Natural killer cell (primary cell): ENCODE data around the gene SUSD1. TPM values are rescaled to one million over a fixed set of nuclear protein-coding genes. Genes with fewer than 3 reads are reported as not detected.

Experiments used
- ATAC-seq, 3 donors: fragments of 150-1000 bp in 2 of 3; fragments of 200-7000 bp in 1 of 3; cut with Tn5 transposase; 1 replicate in 1 of 3; 2 replicates in 2 of 3; pipeline ENCODE4 v1.10.0; 2021; ENCODE audit warnings: mild to moderate bottlenecking in 2 of 3, moderate library complexity in 2 of 3
- DNase-seq, 2 donors: peaks; one replicate each; pipeline versions ENCODE4 v3.0.0 to v3.0.0-alpha.2; 2013 to 2021; ENCODE audit warnings: mixed read lengths in 1 of 2
- H3K27ac ChIP-seq: one replicate; pipeline ENCODE4 v1.5.1; 2013; ENCODE audit warnings: mild to moderate bottlenecking, low read length
- H3K27me3 ChIP-seq: one replicate; pipeline ENCODE4 v1.6.1; 2013; ENCODE audit warnings: low read length; ENCODE audit not compliant: control insufficient read depth, insufficient read depth
- H3K36me3 ChIP-seq: one replicate; pipeline ENCODE4 v1.6.1; 2013; ENCODE audit warnings: low read length; ENCODE audit not compliant: control insufficient read depth, insufficient read depth
- H3K4me1 ChIP-seq: one replicate; pipeline ENCODE4 v1.6.1; 2013; ENCODE audit warnings: low read length; ENCODE audit not compliant: control insufficient read depth, insufficient read depth
- H3K4me3 ChIP-seq: one replicate; pipeline ENCODE4 v1.5.1; 2013; ENCODE audit warnings: low read length
- H3K9me3 ChIP-seq: one replicate; pipeline ENCODE4 v1.6.1; 2013; ENCODE audit warnings: low read length; ENCODE audit not compliant: control insufficient read depth, insufficient read depth
- H3K27ac Mint-ChIP-seq, 2 donors: one replicate each; pipeline ENCODE4 v1.8.0; 2022; ENCODE audit warnings: mild to moderate bottlenecking in 2 of 2, mixed read lengths in 2 of 2, moderate library complexity in 1 of 2
- H3K27me3 Mint-ChIP-seq, 2 donors: one replicate each; pipeline ENCODE4 v1.8.0; 2022; ENCODE audit warnings: low read depth in 2 of 2, mixed read lengths in 2 of 2
- H3K36me3 Mint-ChIP-seq: one replicate; pipeline ENCODE4 v1.8.0; 2022; ENCODE audit warnings: mixed read lengths
- H3K4me1 Mint-ChIP-seq, 2 donors: one replicate each; pipeline ENCODE4 v1.8.0; 2022; ENCODE audit warnings: mixed read lengths in 2 of 2
- H3K4me3 Mint-ChIP-seq: one replicate; pipeline ENCODE4 v1.8.0; 2022; ENCODE audit warnings: mild to moderate bottlenecking, moderate library complexity, mixed read lengths
- H3K9me3 Mint-ChIP-seq, 2 donors: one replicate each; pipeline ENCODE4 v1.8.0; 2022; ENCODE audit warnings: mixed read lengths in 2 of 2
- CTCF ChIP-seq: fragments of 200-600 bp; IDR thresholded peaks from one replicate; pipeline ENCODE4 v1.8.0; 2022; ENCODE audit warnings: antibody characterized with exemption
- WGBS: methylation state at CpG from one replicate; pipeline ENCODE4 v1.1.7; 2013; ENCODE audit warnings: missing lambda C conversion rate; ENCODE audit not compliant: insufficient coverage; 5-methylcytosine and 5-hydroxymethylcytosine counted together
- intact Hi-C: fragments of 100-400 bp; cut with micrococcal nuclease; formaldehyde crosslinking; loops from one replicate; pipeline ENCODE4 v1.14.2; 2022
- total RNA-seq, 4 donors: library from RNA; stranded (reverse); fragments of 120-200 nt in 1 of 4; gene quantifications; one replicate each; pipeline versions ENCODE4 v1.2.3 to v1.2.4, GENCODE V29; 2013 to 2022

Gene SUSD1
- total RNA-seq, 3 donors from 2014 or later (not counting 1 experiment from before 2014, with no cell fraction given) = 74.1 to 97.4 (median 86.9) TPM

- DNase-seq (no peak), ATAC-seq (no peak)
- Histone ChIP-seq H3K27me3 (no peaks in the 10 kb centered on the region), H3K9me3 (no peaks in the 10 kb centered on the region), H3K27ac (no peak overlapping the region), H3K4me3 (no peak overlapping the region), H3K4me1 (peaks cover 4% of the 10 kb centered on the region), H3K36me3 (peaks cover 21% of the 10 kb centered on the region)
- peak overlapping the region; percentile 37 to 75 for H3K27ac Mint-ChIP-seq
- TF ChIP-seq CTCF = no peak
- no peaks in the 10 kb centered on the region for H3K9me3 Mint-ChIP-seq
- H3K36me3 Mint-ChIP-seq = peaks cover 8% of the 10 kb centered on the region
- 88% methylated on average over 9 of the region's 9 CpGs for WGBS
- peaks cover 11 to 20% of the 10 kb centered on the region in 2 donors for H3K4me1 Mint-ChIP-seq
- H3K27me3 Mint-ChIP-seq = no peaks in the 10 kb centered on the region
- intact Hi-C loops = no loop called here
- H3K4me3 Mint-ChIP-seq = no peak overlapping the region
These were observed 64.9 kb downstream of the SUSD1 start for GRCh38 chr9:112110094-112110776.

- Histone ChIP-seq H3K9me3 (no peaks in the 10 kb centered on the region), H3K4me3 (no peak overlapping the region), H3K36me3 (peaks cover 13% of the 10 kb centered on the region), H3K27ac (peak overlapping the region; percentile 5), H3K4me1 (peaks cover 3% of the 10 kb centered on the region), H3K27me3 (no peaks in the 10 kb centered on the region)
- Mint-ChIP-seq H3K36me3 (peaks cover 16% of the 10 kb centered on the region), H3K4me3 (no peak overlapping the region), H3K4me1 (peaks cover 12 to 16% of the 10 kb centered on the region in 2 donors), H3K27ac (peak overlapping the region in 1 of 2 donors; percentile 10), H3K9me3 (no peaks in the 10 kb centered on the region), H3K27me3 (no peaks in the 10 kb centered on the region)
- 42% methylated on average over 3 of the region's 4 CpGs for WGBS
- no peak for TF ChIP-seq CTCF
- intact Hi-C loops = no loop called here
- ATAC-seq (no peak), DNase-seq (no peak)
These were observed 70.2 kb downstream of the SUSD1 start for GRCh38 chr9:112104901-112105300.

- H3K4me3 Mint-ChIP-seq = no peak overlapping the region
- no peak overlapping the region for H3K4me3 ChIP-seq
- H3K4me1 Mint-ChIP-seq = peaks cover 15 to 16% of the 10 kb centered on the region in 2 donors
- WGBS = 71% methylated on average over 2 of the region's 2 CpGs
- DNase-seq (no peak), ATAC-seq (no peak)
- TF ChIP-seq CTCF = no peak
- intact Hi-C loops = no loop called here
- peaks cover 3% of the 10 kb centered on the region for H3K4me1 ChIP-seq
- peaks cover 21% of the 10 kb centered on the region for H3K36me3 Mint-ChIP-seq
- H3K27ac Mint-ChIP-seq = peak overlapping the region in 1 of 2 donors; percentile 10
- no peaks in the 10 kb centered on the region for H3K27me3 ChIP-seq
- H3K27ac ChIP-seq = peak overlapping the region; percentile 5
- no peaks in the 10 kb centered on the region for H3K9me3 ChIP-seq
- H3K9me3 Mint-ChIP-seq = no peaks in the 10 kb centered on the region
- no peaks in the 10 kb centered on the region for H3K27me3 Mint-ChIP-seq
- H3K36me3 ChIP-seq = peaks cover 13% of the 10 kb centered on the region
These were observed 70.7 kb downstream of the SUSD1 start for GRCh38 chr9:112104401-112104800.

DNA sequence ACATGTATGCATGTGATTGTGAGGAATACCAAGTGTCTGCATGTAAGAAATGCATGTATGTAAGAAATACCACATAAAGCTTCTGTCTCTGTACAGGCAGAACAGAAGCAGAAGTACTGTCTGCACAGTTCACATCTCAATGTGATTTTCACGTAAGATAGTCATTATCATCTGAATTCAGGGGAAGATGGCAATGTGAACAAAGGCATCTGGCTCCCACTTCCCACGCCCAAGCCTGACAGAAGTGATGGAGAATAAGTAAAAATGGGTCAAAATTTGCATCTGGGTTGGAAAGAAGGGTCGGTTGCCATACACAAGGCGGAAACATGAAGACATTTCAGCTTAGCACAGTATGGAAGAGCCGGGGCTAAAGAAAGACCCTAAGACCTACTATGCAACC, 71.7 kb downstream of the SUSD1 start:
- H3K36me3 ChIP-seq = peaks cover 14% of the 10 kb centered on the region
- no peak overlapping the region for H3K27ac ChIP-seq
- Mint-ChIP-seq H3K4me3 (no peak overlapping the region), H3K4me1 (peaks cover 15 to 16% of the 10 kb centered on the region in 2 donors), H3K27ac (no peak overlapping the region), H3K27me3 (no peaks in the 10 kb centered on the region), H3K36me3 (peaks cover 21% of the 10 kb centered on the region), H3K9me3 (no peaks in the 10 kb centered on the region)
- intact Hi-C loops = no loop called here
- H3K4me3 ChIP-seq = no peak overlapping the region
- peaks cover 3% of the 10 kb centered on the region for H3K4me1 ChIP-seq
- DNase-seq (no peak), ATAC-seq (no peak)
- H3K9me3 ChIP-seq = no peaks in the 10 kb centered on the region
- no peaks in the 10 kb centered on the region for H3K27me3 ChIP-seq
- 91% methylated on average over 5 of the region's 5 CpGs for WGBS
- TF ChIP-seq CTCF = no peak
